Activated CD8-positive, alpha-beta T cell treated with anti-CD3 and anti-CD28 coated beads for 36 hours (primary cell): ENCODE results near the gene GPR3. TPM values are rescaled to one million over a fixed set of nuclear protein-coding genes. Genes with fewer than 3 reads are reported as not detected.

ENCODE experiments used
- ATAC-seq: fragments of 200-7000 bp; cut with Tn5 transposase; one replicate; pipeline ENCODE4 v1.10.0; 2021; ENCODE audit warnings: mild to moderate bottlenecking, moderate library complexity
- CTCF ChIA-PET: fragments of 350-600 bp; sonication (Branson Sonifier 250); formaldehyde crosslinking; loops from one replicate; lab custom pipeline; 2021; ENCODE audit warnings: antibody characterized with exemption; lab: Charles Lee
- POLR2A ChIA-PET: fragments of 350-600 bp; sonication (Branson Sonifier 250); formaldehyde crosslinking; loops from one replicate; lab custom pipeline; 2021; ENCODE audit warnings: antibody characterized with exemption; lab: Charles Lee
- DNase-seq: peaks from one replicate; pipeline ENCODE4 v3.0.0-alpha.2; 2020
- H3K27ac Mint-ChIP-seq: one replicate; pipeline ENCODE4 v1.8.0; 2021; ENCODE audit warnings: mild to moderate bottlenecking, mixed read lengths
- H3K27me3 Mint-ChIP-seq: one replicate; pipeline ENCODE4 v1.8.0; 2021; ENCODE audit warnings: mixed read lengths
- H3K36me3 Mint-ChIP-seq: one replicate; pipeline ENCODE4 v1.8.0; 2021; ENCODE audit warnings: low read depth, mixed read lengths
- H3K4me1 Mint-ChIP-seq: one replicate; pipeline ENCODE4 v1.8.0; 2021; ENCODE audit warnings: low read depth, mixed read lengths
- H3K4me3 Mint-ChIP-seq: one replicate; pipeline ENCODE4 v1.8.0; 2021; ENCODE audit warnings: mild to moderate bottlenecking, moderate library complexity, mixed read lengths
- H3K9me3 Mint-ChIP-seq: one replicate; pipeline ENCODE4 v1.8.0; 2021; ENCODE audit warnings: mixed read lengths
- CTCF ChIP-seq: fragments of 200-600 bp; IDR thresholded peaks from one replicate; pipeline ENCODE4 v1.8.0; 2022; ENCODE audit warnings: antibody characterized with exemption, mild to moderate bottlenecking
- intact Hi-C: fragments of 100-400 bp; cut with micrococcal nuclease; formaldehyde crosslinking; loops from one replicate; pipeline ENCODE4 v1.10.0; 2022
- total RNA-seq, 2 experiments: library from RNA; stranded (reverse); gene quantifications; one replicate each; pipeline ENCODE4 v1.2.3, GENCODE V29; 2021

GPR3 gene
- total RNA-seq, 2 experiments from 2014 or later: 1.1 to 1.7 TPM

GRCh38 chr1:27350663-27351540 is 41.5 kb upstream of the GPR3 start:
- no peak for DNase-seq
- H3K36me3 Mint-ChIP-seq: peaks cover 9% of the 10 kb centered on the region
- H3K27me3 Mint-ChIP-seq: no peaks in the 10 kb centered on the region
- intact Hi-C loops: no loop called here
- no peak overlapping the region for H3K27ac Mint-ChIP-seq
- no peak overlapping the region for H3K4me3 Mint-ChIP-seq
- no peaks in the 10 kb centered on the region for H3K9me3 Mint-ChIP-seq
- ChIA-PET POLR2A (interaction anchor here (1.0 to 2.6 kb wide), 2 partner anchors 7 to 46 kb away, joined by 3 to 7 read pairs; no protein-coding TSS in a partner anchor), CTCF (interaction anchor here (0.9 to 8.9 kb wide), 4 partner anchors 8 to 51 kb away, joined by 4 to 85 read pairs (median 10); no protein-coding TSS in a partner anchor)
- peaks cover 25% of the 10 kb centered on the region for H3K4me1 Mint-ChIP-seq
- ATAC-seq: no peak
- TF ChIP-seq CTCF: no peak

GRCh38 chr1:27351541-27352107 is 40.8 kb upstream of the GPR3 start:
- Mint-ChIP-seq H3K27me3 (no peaks in the 10 kb centered on the region), H3K4me3 (no peak overlapping the region), H3K9me3 (no peaks in the 10 kb centered on the region), H3K36me3 (peaks cover 5% of the 10 kb centered on the region), H3K27ac (peak overlapping the region; percentile 15), H3K4me1 (peaks cover 28% of the 10 kb centered on the region)
- CTCF ChIA-PET: interaction anchor here (0.9 to 8.9 kb wide), 3 partner anchors 19 to 52 kb away, joined by 4 to 85 read pairs (median 4); no protein-coding TSS in a partner anchor
- POLR2A ChIA-PET: interaction anchor here (6.7 kb wide), 1 partner anchor 9 kb away, joined by 61 read pairs; the partner anchor contains the start of gene SYTL1
- ATAC-seq (no peak), DNase-seq (no peak)
- intact Hi-C loops: no loop called here
- TF ChIP-seq CTCF: no peak

DNA sequence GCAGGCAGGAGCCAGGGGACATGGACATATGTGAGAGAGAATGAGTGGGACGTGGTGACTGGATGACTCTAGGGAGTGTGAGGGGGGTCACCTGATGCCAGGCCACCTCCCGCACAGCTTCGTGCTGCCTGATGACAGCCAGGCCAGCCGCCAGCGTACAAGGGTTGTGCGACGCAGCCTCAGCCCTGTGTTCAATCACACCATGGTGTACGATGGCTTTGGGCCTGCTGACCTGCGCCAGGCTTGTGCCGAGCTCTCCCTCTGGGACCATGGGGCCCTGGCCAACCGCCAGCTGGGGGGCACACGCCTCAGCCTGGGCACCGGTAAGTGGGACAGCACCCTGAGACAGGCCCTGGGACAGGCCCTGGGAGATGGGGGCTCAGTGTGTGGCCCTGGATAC is 39.3 kb upstream of the GPR3 start:
- no peak for TF ChIP-seq CTCF
- Mint-ChIP-seq H3K27me3 (no peaks in the 10 kb centered on the region), H3K36me3 (peaks cover 2% of the 10 kb centered on the region), H3K4me3 (no peak overlapping the region), H3K4me1 (peaks cover 34% of the 10 kb centered on the region), H3K9me3 (no peaks in the 10 kb centered on the region), H3K27ac (no peak overlapping the region)
- intact Hi-C loops: no loop called here
- ATAC-seq (no peak), DNase-seq (no peak)
- ChIA-PET CTCF (interaction anchor here (0.7 to 8.9 kb wide), 5 partner anchors 11 to 53 kb away, joined by 3 to 85 read pairs (median 5); partner anchors contain the start of gene SYTL1), POLR2A (interaction anchor here (0.6 to 6.7 kb wide), 6 partner anchors 9 to 348 kb away, joined by 3 to 61 read pairs (median 4); partner anchors contain the start of gene SYTL1)

- peaks cover 2% of the 10 kb centered on the region for H3K36me3 Mint-ChIP-seq
- intact Hi-C loops: no loop called here
- peaks cover 34% of the 10 kb centered on the region for H3K4me1 Mint-ChIP-seq
- no peak overlapping the region for H3K4me3 Mint-ChIP-seq
- CTCF ChIA-PET: interaction anchor here (1.1 to 8.9 kb wide), 5 partner anchors 10 to 54 kb away, joined by 3 to 91 read pairs (median 75); partner anchors contain the start of genes CD164L2 and SYTL1
- POLR2A ChIA-PET: interaction anchor here (1.1 to 6.7 kb wide), 3 partner anchors 9 to 17 kb away, joined by 4 to 61 read pairs (median 4); partner anchors contain the start of gene SYTL1
- DNase-seq (no peak), ATAC-seq (no peak)
- peak overlapping the region; percentile 20 for H3K27ac Mint-ChIP-seq
- no peaks in the 10 kb centered on the region for H3K9me3 Mint-ChIP-seq
- no peaks in the 10 kb centered on the region for H3K27me3 Mint-ChIP-seq
- TF ChIP-seq CTCF: no peak
Measured at GRCh38 chr1:27353629-27354028, 38.8 kb upstream of the GPR3 start.
